ENCODE results near the gene JAM2.
A peak's percentile ranks its signal among the peaks of the same experiment; 100 is the strongest.

Gene JAM2

DNA sequence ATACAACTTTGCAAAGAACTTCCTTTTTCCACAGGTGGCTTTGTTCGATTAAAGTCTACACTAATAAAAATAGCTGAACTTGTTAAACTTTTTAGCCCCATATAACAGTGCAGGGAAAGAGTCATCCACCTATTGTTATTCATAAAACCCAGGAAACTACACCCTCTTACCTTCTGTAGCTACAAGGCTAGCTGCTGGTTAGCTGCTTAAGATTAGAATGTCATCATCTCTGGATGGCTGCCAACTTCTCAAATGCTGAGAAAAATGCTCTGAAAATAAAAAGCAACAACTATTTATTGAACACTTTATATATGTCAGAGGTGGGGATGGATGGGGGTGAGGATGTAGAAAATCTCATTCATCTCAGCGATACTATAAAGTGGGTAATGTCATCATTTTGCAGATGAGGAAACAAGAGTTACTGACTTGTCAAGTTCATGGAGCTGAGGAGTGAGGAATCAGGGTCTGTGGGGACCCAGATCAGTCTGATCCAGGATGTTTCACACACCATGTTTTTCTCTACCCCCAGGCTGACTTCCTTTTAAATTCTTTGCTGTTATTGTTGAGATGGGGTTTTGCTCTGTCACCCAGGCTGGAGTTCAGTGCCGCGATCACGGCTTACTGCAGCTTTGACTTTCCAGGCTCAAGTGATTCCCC lies 78.6 kb downstream of the JAM2 start:
- DNase-seq (ENCODE audit: low read depth) = no peak

DNA sequence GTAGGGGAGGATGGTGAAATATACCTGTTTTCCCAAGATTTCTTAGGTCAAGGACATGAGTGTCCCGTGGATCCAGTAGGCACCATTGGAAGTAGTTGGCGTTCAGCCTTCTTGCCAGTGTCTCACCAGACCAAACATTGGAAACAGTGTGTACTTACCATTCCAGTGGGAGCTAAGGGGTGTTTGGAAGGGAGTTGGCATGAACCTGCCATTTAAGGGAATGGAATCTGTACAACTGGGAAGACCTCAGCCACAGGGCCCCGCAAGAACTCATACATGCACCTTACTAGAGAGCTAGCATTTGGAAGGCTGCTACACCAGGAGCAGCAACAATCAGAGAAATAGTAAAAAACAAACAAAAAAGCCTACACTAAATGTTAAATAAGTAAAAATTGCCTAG lies 82.9 kb downstream of the JAM2 start:
- no peak for DNase-seq (ENCODE audit: low read depth)

DNA sequence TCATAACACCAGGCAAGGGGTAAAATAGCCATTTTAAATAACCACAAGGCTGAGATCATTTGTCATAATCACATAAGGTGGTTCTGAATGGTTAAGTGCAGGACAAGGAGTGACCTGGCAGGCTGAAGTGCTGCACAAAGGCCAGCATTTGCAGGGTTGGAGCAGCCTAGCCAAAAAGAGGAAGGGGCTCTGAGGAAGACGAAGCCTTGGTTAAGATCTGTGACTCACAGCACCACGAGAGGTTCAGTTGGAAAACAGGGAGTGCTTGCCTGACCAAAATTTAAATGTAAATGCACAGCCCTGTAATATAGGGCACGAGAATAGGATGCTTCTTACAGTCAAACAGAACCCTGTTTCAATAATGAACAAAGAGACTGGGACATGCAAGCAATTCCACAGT lies 83.6 kb downstream of the JAM2 start:
- DNase-seq (ENCODE audit: low read depth) = no peak

DNA sequence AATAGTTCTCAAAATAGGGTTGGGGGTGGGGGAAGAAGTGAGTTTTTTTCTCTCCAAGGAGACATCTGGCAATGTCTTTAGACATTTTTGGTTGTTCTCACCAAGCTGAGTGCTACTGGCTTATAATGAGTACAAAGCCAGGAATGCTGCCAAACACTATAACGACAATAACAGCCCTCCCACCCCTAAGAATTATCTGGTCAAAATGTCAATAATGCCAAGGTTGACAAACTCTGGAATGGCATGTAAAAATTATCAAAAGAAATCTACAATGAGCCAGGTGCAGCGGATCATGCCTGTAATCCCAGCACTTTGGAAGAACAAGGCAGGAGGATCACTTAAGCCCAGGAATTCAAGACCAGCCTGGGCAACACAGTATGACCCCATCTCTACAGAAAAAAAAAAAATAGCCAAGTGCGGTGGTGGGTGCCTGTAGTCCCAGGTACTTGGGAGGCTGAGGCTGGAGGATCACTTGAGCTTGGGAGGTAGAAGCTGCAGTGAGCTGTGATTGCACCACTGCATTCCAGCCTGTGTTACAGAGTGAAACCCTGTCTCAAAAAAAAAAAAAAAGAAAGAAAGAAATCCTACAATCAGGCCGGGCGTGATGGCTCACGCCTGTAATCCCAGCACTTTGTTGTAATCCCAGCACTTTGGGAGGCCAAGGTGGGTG lies 93.2 kb downstream of the JAM2 start:
- DNase-seq (ENCODE audit: low read depth) = no peak

DNA sequence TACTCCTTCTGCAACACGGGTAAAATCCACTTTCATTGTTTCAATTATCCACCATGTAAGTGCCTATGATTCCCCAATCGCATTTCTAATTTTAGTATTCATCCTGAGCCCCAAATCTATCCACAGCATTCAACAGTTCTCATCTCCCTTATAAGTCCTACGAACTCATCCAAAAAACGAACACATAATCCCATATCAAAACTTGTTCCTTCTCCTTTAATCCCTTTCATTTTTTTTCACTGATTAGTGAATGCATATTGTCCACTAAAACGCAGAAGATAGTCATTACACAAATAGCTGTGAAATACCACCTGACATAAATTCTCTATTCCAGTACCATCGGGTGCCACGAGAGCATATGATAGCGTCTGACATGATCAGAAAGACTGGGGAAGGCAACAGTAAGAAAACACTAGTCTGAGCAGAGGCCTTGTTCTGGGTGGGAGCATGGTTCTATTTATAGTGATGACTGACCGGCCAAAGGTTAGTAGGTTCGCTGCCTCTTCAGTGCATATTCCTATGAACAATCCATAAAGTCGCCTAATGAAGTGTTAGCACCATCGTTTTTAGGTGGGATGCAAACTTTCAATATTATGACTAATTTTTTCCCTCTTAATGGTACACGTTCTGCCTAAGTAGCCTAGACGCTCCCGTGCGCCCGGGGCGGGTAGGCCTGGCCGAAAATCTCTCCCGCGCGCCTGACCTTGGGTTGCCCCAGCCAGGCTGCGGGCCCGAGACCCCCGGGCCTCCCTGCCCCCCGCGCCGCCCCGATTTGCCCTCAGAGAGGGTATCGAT lies 95.0 kb downstream of the JAM2 start:
- no peak for DNase-seq (ENCODE audit: low read depth)

DNA sequence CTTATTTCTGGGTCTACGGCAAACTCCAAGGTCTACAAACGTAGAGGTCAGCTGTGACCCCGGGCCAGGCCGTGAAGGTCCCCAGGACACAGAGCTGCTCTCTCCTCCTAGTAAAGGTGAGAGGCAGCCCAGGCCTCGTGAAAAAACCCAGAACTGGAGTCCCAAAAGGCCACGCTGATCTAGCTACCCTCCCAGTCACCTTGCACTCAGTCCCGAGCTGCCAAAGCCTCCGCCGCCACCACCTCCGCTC lies 95.5 kb downstream of the JAM2 start:
- DNase-seq (ENCODE audit: low read depth) = no peak

DNA sequence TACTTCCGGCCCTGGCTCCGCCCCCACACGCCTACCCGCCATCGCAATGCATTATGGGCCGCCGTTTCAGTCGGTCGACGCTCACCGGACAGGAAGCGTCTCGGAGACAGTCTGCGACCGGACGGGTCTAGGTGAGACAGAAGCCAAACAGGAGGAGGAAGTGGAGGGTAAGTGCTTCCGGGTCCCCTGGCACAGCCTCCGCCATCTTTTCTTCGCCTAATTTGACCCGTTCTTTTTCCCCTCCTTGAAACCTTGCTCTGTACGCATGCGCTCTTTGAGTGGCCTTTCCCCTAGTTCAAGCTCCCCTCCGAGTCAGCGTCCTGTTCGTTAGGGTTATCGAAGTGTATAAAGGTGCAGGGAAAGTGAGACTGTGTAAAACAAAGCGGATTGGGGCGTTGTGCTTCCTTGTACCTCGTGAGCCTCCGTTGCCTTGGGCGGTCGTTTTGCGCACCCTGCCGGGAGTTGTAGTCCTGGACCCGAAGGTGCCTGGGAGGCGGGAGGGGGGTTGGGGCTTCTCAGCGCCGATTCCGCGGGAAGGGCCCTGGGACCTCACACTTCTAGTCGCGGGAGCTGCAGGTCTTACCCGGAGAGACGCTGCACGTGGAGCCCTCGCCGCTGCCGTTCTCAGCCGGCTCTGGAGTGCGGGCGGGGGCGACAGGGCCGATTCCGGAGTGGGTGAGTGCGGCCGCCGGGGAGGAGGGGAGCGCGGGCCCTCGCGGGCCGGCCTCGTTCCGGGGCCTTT lies 96.0 kb downstream of the JAM2 start, which contains the start of the genes ATP5PF and GABPA:
Gene ATP5PF, minus strand, starts transcription at position 1 of the 742 bp plus-strand sequence. CDS start 5,110 bp downstream, outside the sequence.
Gene GABPA, plus strand, starts transcription at position 69 of the 742 bp plus-strand sequence. CDS start 6,627 bp downstream, outside the sequence.
- DNase-seq (ENCODE audit: low read depth) = peak; percentile 95

DNA sequence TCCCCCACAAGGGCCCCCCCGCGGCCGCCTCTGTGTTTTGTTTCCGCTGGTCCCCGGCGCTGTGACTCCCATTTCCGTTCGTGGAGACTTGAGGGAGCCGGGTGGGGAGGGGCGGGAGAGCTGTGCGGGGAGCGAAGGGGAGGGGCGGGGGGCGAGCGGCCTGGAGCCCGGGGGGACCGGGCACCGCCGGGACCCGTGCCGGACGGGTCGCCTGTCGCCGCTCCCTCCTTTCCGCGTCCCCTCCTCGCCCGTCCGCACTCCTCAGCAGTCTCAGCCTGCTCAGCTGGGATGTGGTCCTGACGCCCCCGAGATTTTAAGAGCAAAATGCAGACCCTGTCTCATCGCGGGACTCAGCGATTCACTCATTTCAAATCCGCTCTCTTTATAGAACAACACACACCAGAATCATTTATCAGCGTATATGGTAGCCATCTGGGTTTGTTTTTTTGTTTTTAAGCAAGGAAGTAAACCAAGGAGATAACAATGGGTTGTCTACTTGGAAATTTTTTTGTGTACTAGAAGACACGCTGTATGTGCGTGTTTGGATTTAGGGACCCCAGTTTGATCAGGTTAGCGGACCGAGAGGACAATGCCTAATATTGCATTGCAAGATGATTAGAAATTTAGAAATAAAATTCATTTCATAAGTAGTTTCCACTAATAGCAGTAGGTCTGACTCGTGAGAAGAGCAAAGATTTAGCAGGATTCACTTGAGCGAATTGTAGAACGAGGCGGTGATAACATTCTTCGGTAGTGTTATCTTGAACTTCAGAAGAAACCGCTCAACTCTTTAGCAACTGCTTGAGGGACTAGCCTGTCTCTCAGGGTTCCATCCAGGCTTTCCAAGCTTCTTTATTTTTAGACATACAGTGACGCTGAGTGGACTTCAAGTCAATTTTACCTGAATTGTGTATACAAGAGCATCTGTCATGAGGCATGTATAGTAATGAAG lies 96.9 kb downstream of the JAM2 start:
- DNase-seq (ENCODE audit: low read depth) = no peak

DNA sequence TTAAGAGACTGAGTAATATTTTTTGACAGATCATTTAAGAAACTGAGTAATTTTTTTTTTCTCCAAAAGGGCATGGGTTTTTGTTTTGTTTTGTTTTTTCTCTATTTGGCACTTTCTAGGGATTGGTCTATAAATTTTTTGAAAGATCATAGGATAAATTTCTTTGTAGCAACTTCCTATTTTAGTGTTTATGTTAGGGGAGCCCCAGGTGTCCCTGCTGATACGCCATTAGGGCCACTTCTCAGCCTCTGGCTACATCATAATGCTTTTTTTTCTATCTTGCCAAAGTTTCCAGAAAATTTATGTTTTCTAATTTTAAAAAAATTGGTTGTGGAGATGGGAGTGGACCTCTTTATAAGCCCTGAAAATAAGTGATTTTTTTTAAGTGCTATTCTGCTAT lies 98.4 kb downstream of the JAM2 start:
- DNase-seq (ENCODE audit: low read depth) = no peak

DNA sequence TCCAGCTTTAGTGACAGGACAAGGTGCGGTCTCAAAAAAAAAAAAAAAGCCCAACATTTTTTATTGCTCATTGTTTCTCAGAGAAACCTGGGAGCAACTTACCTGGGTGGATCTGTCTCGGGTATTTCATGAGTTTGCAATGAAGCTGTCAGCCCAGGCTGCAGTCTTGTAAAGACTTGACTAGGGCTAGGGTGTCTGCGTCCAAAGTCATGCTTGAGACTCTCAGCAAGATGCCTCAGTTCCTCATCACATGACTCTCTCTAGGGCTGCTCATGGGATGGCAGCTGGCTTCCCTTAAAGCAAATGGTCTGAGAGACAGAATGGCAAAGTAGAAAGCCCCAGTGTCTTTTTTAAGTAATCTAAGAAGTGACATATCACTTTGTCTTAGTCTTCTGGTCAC lies 103.8 kb downstream of the JAM2 start:
- DNase-seq (ENCODE audit: low read depth) = no peak

DNA sequence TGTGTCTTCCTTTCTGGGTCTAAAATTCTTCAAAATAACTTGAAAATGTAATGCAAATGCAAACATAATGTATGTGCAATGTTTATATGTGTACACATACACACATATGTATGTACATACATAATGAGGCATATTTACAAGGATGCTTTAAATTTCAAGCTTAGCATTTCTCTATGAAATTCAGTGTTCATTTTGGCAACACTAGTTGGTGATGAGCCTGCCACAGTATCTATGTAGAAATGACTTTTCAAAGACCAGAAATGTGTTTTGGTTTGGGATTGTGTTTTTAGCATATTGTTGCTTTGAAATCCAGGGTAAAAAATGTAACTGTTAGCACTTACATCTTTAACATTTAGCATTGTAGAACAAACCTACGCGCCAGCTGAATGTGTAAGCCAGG lies 105.8 kb downstream of the JAM2 start:
- no peak for DNase-seq (ENCODE audit: low read depth)

DNA sequence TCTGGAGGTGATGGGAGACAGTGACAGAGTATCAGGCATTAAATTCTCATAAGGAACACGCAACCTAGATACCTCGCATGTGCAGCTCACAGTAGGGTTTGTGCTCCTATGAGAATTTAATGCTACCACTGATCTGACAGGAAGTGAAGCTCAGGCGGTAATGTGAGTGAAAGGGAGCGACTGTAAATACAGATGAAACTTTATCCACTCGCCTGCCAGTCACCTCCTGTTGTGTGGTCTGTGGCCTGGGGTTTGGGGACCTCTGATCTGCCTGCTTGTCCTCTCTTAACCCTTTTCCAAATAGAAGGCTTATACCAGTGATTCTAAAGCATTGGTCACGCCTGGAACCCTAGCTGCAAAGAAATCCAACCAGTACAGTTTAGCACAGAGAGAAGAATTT lies 111.0 kb downstream of the JAM2 start:
- no peak for DNase-seq (ENCODE audit: low read depth)

DNA sequence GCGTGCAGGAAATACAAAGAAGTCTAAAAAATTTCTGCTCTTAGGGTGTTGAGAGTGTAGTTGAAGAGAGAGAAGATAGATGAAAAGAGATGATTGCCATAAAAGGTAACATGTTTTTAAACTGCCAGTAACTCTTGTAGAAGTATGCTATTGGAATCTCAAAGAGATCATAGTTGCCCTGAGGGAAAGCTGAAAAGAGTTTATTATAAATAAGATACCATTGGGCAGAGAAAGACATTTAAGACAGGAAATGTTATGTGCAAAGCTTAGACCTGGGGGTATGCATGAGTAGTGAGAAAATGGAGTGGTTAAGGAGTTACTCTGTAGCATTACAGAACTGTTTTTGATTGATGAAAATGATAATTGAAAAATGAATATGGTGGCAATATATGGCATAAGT lies 113.4 kb downstream of the JAM2 start:
- no peak for DNase-seq (ENCODE audit: low read depth)

DNA sequence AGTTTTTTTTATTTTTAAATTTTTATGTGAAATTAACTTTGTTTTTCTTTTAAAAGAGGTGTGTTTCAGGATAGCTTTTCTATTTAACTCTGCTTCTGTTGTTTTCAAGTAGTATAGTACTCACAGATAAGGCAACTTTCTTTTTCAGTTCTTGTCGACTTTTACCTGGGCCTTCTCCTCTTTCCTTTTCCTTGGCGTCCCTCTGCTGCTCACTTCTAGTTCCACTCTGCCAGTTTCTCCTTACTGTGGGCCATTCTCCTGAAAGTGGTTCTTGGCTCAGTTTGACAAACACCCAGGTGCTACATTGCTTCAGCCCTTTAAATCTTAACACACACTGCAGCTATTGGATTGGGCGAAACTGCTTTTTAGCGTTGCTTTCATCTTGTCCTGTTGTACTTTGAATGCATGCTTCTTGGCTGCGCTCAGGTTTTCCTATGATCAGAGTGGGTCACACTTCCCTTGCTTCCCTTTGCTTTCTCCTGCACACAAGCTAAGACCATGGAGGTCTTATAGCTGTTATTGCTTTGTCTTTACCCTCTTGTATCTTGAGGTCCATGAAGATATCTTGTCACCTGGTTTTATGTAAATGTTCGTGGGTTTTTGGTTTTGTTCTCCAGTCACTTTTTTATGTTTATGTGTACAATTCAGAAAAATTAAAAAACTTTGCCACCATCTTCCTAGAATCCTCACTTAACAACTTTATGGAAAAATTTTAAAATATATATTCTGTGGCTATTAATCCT lies 117.3 kb downstream of the JAM2 start:
- no peak for DNase-seq (ENCODE audit: low read depth)

DNA sequence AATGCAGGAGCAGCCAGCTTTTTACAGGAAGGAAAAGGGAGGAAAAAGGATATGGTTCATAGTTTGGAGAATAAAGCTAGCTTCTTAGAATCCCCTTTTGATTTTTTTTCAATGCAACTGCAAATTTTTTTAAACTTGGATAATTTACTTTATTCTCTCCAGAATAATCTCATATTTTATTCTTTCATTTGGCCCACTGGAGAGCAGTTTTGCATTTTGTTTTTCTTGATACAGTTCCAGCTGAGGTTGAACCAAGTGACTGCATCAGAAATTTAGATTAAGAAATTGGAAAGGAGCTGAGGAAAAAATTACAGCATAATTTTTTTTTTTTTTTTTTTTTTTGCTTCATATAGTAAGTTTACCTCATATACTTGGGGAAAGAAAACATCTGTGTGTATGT lies 118.5 kb downstream of the JAM2 start:
- DNase-seq (ENCODE audit: low read depth) = no peak

DNA sequence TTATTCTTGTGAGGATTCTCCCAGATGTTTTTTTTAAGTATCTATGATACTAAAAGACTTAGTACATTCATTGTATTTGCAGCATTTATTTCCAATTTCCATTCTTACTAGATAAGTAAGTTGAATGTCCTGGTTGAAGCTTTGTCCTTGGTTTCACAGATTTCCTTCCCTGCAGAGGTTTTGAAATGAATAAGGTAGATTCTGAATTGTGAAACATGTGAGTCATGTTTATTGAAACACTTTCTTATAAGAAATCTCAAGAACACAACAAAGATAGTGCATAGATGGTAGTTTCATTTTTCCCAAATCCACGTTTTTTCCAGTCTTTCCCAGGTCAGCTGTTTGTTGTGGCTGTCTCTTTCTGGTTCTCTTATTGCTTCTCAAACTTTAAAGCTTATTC lies 120.5 kb downstream of the JAM2 start:
- DNase-seq (ENCODE audit: low read depth) = no peak

DNA sequence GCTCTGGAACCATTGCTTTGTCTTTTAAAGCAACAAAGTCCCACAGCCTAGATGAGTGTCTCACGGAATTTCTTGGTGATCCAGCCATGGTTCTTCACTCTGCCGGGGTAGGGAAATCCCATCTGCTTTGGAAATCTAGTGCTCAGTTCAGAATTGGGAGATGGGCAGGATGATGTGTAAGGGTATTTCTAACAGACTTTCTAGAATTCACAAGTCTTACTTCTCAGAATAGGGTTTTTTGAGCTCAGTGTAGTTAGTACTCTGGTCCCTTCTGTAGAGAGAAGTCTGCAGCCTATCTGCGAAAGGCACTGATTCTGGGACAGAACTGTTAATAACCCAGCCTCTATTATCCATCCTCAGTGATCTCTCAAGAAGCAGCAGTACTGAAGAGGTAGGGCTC lies 121.0 kb downstream of the JAM2 start:
- no peak for DNase-seq (ENCODE audit: low read depth)

DNA sequence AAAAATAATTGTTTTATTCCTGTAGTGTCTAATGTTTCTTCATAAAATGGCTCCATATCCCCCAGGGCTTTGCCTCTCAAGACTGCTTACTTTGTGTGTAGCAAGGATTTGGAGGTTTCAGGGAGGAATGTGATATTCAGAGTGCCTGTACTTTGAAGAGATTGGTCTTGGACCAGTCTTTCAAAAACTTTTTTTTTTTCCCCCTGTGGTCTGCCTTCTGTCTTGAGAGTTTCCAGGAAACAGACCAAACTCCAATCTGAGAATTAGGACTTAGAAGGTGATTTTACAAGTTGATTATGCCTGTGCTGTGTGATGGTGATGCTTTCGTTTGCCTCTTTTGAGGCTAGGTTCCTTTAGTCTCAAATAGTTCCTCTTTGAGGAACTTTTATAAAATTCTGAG lies 121.6 kb downstream of the JAM2 start:
- no peak for DNase-seq (ENCODE audit: low read depth)

DNA sequence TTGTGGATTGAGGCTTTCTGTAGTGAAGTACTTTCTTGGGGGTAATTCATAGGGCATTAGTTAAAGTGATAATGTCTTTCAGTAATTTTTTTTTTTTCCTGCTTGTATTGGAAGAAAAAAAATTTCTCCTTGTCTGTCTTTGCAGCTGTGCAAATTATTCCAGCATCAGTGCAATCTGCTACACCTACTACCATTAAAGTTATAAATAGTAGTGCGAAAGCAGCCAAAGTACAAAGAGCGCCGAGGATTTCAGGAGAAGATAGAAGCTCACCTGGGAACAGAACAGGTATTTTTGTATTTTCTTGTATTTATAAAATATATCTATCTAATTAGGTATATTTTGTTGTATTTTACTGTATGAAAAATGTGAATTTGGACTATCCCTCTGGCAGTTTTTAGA lies 125.0 kb downstream of the JAM2 start:
- DNase-seq (ENCODE audit: low read depth) = no peak
